ENCODE data around the gene MBTD1. TPM values are rescaled to one million over a fixed set of nuclear protein-coding genes. Genes with fewer than 3 reads are reported as not detected.
A peak's percentile ranks its signal among the peaks of the same experiment; 100 is the strongest.

MBTD1 gene
- total RNA-seq, 1 experiment from 2014 or later, result 20.4 TPM

DNA sequence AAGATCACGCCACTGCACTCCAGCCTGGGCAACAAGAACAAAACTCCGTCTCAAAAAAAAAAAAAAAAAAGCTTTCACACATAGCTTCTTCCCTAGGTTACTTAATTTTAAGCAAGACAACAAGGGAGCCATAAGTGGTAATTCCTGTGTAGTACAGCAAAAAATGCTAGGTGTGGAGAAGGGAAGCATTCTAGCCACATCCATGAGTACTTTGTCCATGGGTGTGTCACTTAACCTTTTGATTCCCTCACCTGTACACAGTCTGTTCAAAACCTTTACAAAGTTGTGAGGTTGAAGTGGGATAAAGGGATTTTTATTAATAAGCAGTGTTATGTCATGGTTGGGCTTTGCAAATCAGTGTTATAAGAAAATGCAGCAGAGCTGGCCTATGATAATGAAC lies 89.1 kb downstream of the MBTD1 start:
- peaks cover 30% of the 10 kb centered on the region for H3K79me2 ChIP-seq (ENCODE audit: low read depth)
- CTCF ChIA-PET, result no interaction called here
- TF ChIP-seq EZH2 (IDR thresholded peaks at IDR 0.05; ENCODE audit: low read depth), result no peak
- TF ChIP-seq, protein P1, sequence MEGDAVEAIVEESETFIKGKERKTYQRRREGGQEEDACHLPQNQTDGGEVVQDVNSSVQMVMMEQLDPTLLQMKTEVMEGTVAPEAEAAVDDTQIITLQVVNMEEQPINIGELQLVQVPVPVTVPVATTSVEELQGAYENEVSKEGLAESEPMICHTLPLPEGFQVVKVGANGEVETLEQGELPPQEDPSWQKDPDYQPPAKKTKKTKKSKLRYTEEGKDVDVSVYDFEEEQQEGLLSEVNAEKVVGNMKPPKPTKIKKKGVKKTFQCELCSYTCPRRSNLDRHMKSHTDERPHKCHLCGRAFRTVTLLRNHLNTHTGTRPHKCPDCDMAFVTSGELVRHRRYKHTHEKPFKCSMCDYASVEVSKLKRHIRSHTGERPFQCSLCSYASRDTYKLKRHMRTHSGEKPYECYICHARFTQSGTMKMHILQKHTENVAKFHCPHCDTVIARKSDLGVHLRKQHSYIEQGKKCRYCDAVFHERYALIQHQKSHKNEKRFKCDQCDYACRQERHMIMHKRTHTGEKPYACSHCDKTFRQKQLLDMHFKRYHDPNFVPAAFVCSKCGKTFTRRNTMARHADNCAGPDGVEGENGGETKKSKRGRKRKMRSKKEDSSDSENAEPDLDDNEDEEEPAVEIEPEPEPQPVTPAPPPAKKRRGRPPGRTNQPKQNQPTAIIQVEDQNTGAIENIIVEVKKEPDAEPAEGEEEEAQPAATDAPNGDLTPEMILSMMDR (conservative IDR thresholded peaks at IDR 0.05), result no peak
- no peak for DNase-seq
- H2AFZ ChIP-seq, result no peak overlapping the region
- no peaks in the 10 kb centered on the region for H3K9me3 ChIP-seq (ENCODE audit: insufficient read depth, low read depth)
- no TSS peak for BruUV-seq (replicated peaks)
- H3K36me3 ChIP-seq (ENCODE audit: low read depth), result peaks cover 42% of the 10 kb centered on the region
- POLR2A ChIA-PET (ENCODE audit: unreplicated experiment), result interaction anchor here (0.6 kb wide), 1 partner anchor 510 kb away, joined by 16 read pairs; no protein-coding TSS in a partner anchor
- no peak overlapping the region for H3K4me3 ChIP-seq
- H3K4me1 ChIP-seq (replicated peaks; ENCODE audit: insufficient read depth), result peaks cover 15% of the 10 kb centered on the region; the same call in 1 of the 2 replicates
- no peaks in the 10 kb centered on the region for H3K9me2 ChIP-seq (ENCODE audit: insufficient read depth)
- H3F3A ChIP-seq (ENCODE audit: insufficient read depth, low read depth), result peaks cover 79% of the 10 kb centered on the region
- intact Hi-C loops (cut with micrococcal nuclease; ENCODE audit: unreplicated experiment), result no loop called here
- peaks cover 47% of the 10 kb centered on the region for H4K20me1 ChIP-seq (ENCODE audit: insufficient read depth)
- H3K27me3 ChIP-seq (ENCODE audit: insufficient read depth, low read depth), result no peaks in the 10 kb centered on the region
- no peak overlapping the region for H3K27ac ChIP-seq
- H3K4me2 ChIP-seq, result no peak overlapping the region

DNA sequence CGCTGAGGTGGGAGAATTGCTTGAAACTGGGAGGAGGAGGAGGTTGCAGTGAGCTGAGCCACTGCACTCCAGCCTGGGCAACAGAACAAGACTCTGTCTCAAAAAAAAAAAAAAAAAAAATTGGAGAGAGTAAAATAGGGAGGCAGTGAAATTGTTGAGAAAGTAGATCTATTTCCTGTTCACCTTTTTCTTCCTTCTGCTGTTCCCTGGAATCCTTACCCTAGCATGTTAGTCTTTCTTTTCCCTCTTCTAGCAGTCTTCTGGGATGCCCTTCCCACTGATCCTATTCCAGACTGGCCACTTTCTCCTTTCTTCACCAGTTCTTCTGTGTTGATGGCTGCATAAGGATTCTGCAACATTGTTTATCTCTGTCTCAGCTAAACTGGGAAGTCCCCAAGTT lies 90.5 kb downstream of the MBTD1 start:
- ChIA-PET POLR2A (ENCODE audit: unreplicated experiment) (no interaction called here), CTCF (no interaction called here)
- Histone ChIP-seq H3K9me3 (ENCODE audit: insufficient read depth, low read depth) (no peaks in the 10 kb centered on the region), H3K79me2 (ENCODE audit: low read depth) (peaks cover 30% of the 10 kb centered on the region), H4K20me1 (ENCODE audit: insufficient read depth) (peaks cover 47% of the 10 kb centered on the region), H3F3A (ENCODE audit: insufficient read depth, low read depth) (peaks cover 79% of the 10 kb centered on the region), H3K27me3 (ENCODE audit: insufficient read depth, low read depth) (no peaks in the 10 kb centered on the region), H3K4me1 (replicated peaks; ENCODE audit: insufficient read depth) (peaks cover 18% of the 10 kb centered on the region; the same call in 1 of the 2 replicates), H3K4me2 (no peak overlapping the region), H2AFZ (no peak overlapping the region), H3K27ac (no peak overlapping the region; the same call in 1 of the 2 replicates), H3K4me3 (no peak overlapping the region), H3K36me3 (ENCODE audit: low read depth) (peaks cover 42% of the 10 kb centered on the region), H3K9me2 (ENCODE audit: insufficient read depth) (no peaks in the 10 kb centered on the region)
- no TSS peak for BruUV-seq (replicated peaks)
- DNase-seq, result no peak
- no peak for TF ChIP-seq EZH2 (IDR thresholded peaks at IDR 0.05; ENCODE audit: low read depth)
- TF ChIP-seq, protein P1 (conservative IDR thresholded peaks at IDR 0.05), result no peak
- intact Hi-C loops (cut with micrococcal nuclease; ENCODE audit: unreplicated experiment), result loop anchor here (5.0 kb wide), 2 partner anchors 93 to 167 kb away; partner anchors contain the start of genes MBTD1 and UTP18

DNA sequence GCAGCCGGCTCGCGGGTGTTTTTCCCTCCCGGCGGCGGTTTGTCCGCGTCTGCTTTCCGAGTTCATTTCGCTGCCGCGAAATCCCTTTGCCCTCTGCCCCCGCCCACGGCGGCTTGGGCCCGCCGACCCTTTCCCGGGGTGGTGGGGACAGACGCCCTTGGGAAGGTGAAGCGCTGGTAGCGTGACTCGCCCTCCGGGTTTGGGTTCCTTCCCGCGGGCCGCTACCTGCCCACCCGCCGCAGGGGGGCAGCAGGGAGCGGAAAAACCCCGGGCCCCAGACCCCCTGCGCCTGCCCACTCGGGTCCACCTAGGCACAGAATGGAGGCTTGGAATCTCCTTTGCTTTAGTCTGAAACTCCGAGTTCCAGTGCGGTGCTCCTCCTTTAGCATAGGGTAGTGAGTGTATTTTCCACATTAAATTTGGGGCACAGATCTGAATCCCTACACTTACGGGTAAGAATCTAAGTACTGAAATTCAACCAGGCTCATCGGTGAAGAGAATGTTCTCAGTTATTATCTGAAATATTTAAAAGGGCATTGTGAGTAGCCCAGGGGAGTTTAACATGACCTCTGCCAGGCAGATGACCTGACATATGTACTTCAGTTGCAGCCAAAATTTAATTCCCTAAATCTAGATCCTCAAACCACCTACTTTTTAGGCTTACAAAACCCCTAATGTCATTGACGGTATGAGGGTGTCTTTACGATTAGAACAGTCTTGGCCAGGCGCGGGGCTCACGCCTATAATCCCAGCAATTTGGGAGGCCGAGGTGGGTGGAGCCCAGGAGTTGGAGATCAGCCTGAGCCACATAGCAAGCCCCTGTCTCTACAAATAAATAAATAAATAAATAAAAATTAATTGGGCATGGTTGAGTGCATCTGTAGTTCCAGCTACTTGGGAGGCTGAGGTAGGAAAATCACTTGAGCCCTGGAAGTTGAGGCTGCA lies 92.6 kb downstream of the MBTD1 start:
- Histone ChIP-seq H3K4me3 (peak overlapping the region; percentile 80), H3K27me3 (ENCODE audit: insufficient read depth, low read depth) (no peaks in the 10 kb centered on the region), H3K27ac (peak overlapping the region; percentile 78), H4K20me1 (ENCODE audit: insufficient read depth) (peaks cover 43% of the 10 kb centered on the region), H3K79me2 (ENCODE audit: low read depth) (peaks cover 30% of the 10 kb centered on the region), H3K9me3 (ENCODE audit: insufficient read depth, low read depth) (no peaks in the 10 kb centered on the region), H3K9me2 (ENCODE audit: insufficient read depth) (no peaks in the 10 kb centered on the region), H2AFZ (peak overlapping the region; percentile 94), H3F3A (ENCODE audit: insufficient read depth, low read depth) (peaks cover 79% of the 10 kb centered on the region), H3K36me3 (ENCODE audit: low read depth) (peaks cover 51% of the 10 kb centered on the region), H3K4me2 (peak overlapping the region; percentile 97), H3K4me1 (replicated peaks; ENCODE audit: insufficient read depth) (peaks cover 18% of the 10 kb centered on the region; the same call in 1 of the 2 replicates)
- ChIA-PET POLR2A (ENCODE audit: unreplicated experiment) (no interaction called here), CTCF (no interaction called here)
- TF ChIP-seq, protein P1 (conservative IDR thresholded peaks at IDR 0.05), result peak; percentile 92
- no peak for TF ChIP-seq EZH2 (IDR thresholded peaks at IDR 0.05; ENCODE audit: low read depth)
- intact Hi-C loops (cut with micrococcal nuclease; ENCODE audit: unreplicated experiment), result loop anchor here (5.0 kb wide), 2 partner anchors 95 to 165 kb away; partner anchors contain the start of genes MBTD1 and UTP18
- TSS peak; percentile 35 for BruUV-seq (replicated peaks)
- peak in 1 of 2 experiments; percentile 68 for DNase-seq
